Brain microvascular endothelial cell (primary cell): ENCODE results near the gene RIPOR3.

Experiments used
- DNase-seq: peaks from one replicate; pipeline ENCODE4 v3.0.0-alpha.2; 2020
- H3K27ac ChIP-seq: fragments of 250-450 bp; sonication (Bioruptor Pico); 2 replicates; pipeline ENCODE4 v1.5.1; 2020; ENCODE audit warnings: mild to moderate bottlenecking, moderate library complexity
- H3K27me3 ChIP-seq: fragments of 250-450 bp; sonication (Bioruptor Pico); replicated peaks from 2 replicates; pipeline ENCODE4 v1.5.1; 2020; ENCODE audit warnings: mild to moderate bottlenecking
- H3K36me3 ChIP-seq: fragments of 250-450 bp; sonication (Bioruptor Pico); replicated peaks from 2 replicates; pipeline ENCODE4 v1.5.1; 2020; ENCODE audit warnings: mild to moderate bottlenecking
- H3K4me3 ChIP-seq: 2 replicates; pipeline ENCODE4 v1.5.1; 2011; ENCODE audit warnings: low read depth, mild to moderate bottlenecking, control low read depth, low read length, moderate library complexity
- in situ Hi-C: cut with HindIII; loops from 2 replicates; pipeline ENCODE4 v1.10.0; 2017; ENCODE audit warnings: low sequenced_read_pairs, low pct_ligation_motif_present
- TF ChIP-seq, protein P1 (sequence below): IDR thresholded peaks from 2 replicates; pipeline ENCODE4 v1.5.1; 2011; ENCODE audit warnings: low read depth, mild to moderate bottlenecking, moderate library complexity, low read length, control low read depth, inconsistent platforms; ENCODE audit errors: missing control alignments

The RIPOR3 gene

DNA sequence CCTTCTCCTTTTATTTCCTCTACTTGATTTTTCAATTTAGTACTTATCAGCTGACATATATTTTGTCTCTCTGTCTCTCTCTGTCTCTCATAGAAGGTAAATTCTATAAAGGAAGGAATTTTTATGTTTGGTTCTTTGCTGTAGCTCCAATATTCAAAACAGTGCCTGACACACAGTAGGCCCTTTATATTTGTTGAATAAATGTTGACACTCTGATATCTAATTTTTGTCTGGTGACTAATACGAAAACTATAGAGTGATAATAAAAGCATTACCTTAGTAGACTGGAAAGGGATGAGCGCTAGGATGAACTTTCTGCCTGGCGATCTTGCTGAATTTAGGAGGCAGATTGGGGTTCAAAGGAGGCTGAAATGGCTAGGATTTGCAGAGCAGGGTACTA, 138.4 kb downstream of the RIPOR3 start:
- H3K4me3 ChIP-seq: no peak overlapping the region
- H3K27ac ChIP-seq: no peak overlapping the region
- H3K27me3 ChIP-seq: no peaks in the 10 kb centered on the region
- TF ChIP-seq, protein P1, sequence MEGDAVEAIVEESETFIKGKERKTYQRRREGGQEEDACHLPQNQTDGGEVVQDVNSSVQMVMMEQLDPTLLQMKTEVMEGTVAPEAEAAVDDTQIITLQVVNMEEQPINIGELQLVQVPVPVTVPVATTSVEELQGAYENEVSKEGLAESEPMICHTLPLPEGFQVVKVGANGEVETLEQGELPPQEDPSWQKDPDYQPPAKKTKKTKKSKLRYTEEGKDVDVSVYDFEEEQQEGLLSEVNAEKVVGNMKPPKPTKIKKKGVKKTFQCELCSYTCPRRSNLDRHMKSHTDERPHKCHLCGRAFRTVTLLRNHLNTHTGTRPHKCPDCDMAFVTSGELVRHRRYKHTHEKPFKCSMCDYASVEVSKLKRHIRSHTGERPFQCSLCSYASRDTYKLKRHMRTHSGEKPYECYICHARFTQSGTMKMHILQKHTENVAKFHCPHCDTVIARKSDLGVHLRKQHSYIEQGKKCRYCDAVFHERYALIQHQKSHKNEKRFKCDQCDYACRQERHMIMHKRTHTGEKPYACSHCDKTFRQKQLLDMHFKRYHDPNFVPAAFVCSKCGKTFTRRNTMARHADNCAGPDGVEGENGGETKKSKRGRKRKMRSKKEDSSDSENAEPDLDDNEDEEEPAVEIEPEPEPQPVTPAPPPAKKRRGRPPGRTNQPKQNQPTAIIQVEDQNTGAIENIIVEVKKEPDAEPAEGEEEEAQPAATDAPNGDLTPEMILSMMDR: no peak
- peaks cover 5% of the 10 kb centered on the region for H3K36me3 ChIP-seq
- DNase-seq: no peak
- in situ Hi-C loops: no loop called here

DNA sequence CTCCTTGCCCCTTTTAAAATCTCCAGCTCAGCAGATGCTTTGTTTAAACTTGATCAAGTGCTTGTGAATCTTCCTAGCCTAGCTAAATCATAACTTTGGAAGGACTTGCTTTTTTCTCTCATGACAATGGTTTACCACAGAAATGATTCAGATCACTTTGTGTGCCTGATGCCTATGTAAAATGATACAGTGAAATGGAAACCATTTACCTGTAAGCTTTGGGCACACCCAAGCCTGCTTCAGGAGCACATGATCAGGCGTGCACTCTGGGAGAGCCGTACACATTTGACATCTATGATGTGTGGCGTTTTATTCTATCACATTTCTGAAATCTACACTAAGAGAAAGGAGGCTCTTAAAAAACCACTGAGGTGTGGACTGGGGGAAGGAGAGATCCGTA, 140.1 kb downstream of the RIPOR3 start:
- in situ Hi-C loops: no loop called here
- TF ChIP-seq, protein P1: no peak
- no peak for DNase-seq

DNA sequence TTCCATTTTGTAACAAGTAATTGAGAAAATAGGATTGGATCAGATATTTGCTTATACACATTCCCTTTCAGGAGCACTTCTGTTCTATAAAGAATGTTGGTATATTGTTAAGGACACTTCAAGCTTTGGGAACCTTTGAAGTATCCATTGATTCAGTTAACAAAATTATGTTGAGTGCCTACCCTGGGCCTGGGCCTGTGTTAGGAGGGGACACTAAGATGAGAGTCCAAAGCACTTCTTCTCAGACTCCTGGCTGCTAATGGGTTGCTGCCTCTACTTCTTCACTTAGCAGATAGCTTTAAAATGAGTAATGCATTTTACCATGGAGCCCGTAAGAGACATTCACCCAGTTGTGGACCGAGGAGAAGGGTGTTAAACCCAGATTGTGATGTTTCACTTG, 140.8 kb downstream of the RIPOR3 start:
- no peaks in the 10 kb centered on the region for H3K27me3 ChIP-seq
- in situ Hi-C loops: no loop called here
- peaks cover 5% of the 10 kb centered on the region for H3K36me3 ChIP-seq
- no peak overlapping the region for H3K27ac ChIP-seq
- no peak for DNase-seq
- TF ChIP-seq, protein P1: no peak
- H3K4me3 ChIP-seq: no peak overlapping the region

More for the DNA sequence above, 140.1 kb downstream of the RIPOR3 start:
- Histone ChIP-seq H3K27ac (no peak overlapping the region), H3K36me3 (peaks cover 5% of the 10 kb centered on the region), H3K4me3 (no peak overlapping the region), H3K27me3 (no peaks in the 10 kb centered on the region)

DNA sequence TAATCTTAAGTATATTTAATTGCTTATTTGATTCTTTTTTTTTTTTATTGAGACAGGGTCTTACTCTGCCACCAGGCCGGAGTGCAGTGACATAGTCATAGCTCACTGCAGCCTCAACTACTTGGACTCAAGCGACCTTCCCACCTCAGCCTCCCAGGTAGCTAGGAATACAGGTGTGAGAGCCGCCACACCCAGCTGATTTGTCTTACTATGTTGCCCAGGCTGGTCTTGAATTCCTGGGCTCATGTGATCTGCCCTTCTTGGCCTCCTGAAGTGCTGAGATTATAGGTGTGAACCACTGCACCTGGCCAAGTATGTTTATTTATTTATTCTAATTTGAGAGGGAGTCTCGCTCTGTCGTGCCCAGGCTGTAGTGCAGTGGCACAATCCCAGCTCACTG, 142.9 kb downstream of the RIPOR3 start:
- H3K27me3 ChIP-seq: no peaks in the 10 kb centered on the region
- DNase-seq: no peak
- TF ChIP-seq, protein P1: no peak
- in situ Hi-C loops: no loop called here
- H3K36me3 ChIP-seq: peaks cover 5% of the 10 kb centered on the region
- no peak overlapping the region for H3K27ac ChIP-seq
- no peak overlapping the region for H3K4me3 ChIP-seq

DNA sequence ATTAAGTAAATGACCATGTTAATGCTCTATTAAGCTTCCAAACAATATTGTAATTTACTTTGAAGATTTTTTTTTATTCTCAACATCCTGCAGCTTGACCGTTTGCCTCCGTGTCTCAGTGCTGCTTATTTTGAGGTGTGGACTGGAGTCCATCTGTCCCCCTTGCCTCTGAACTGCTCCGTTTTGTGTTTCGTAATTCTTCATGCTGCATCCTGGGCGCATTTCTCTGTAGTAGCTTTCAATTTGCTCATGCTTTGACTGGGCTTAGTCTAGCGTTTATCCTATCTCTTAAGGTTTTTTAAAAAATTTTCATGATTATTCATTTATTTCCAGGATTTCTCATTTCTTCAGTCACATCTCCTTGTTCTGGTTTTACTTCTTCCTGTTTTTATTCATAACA, 143.4 kb downstream of the RIPOR3 start:
- Histone ChIP-seq H3K27ac (no peak overlapping the region), H3K36me3 (peaks cover 5% of the 10 kb centered on the region), H3K4me3 (no peak overlapping the region), H3K27me3 (no peaks in the 10 kb centered on the region)
- in situ Hi-C loops: no loop called here
- TF ChIP-seq, protein P1: no peak
- no peak for DNase-seq

DNA sequence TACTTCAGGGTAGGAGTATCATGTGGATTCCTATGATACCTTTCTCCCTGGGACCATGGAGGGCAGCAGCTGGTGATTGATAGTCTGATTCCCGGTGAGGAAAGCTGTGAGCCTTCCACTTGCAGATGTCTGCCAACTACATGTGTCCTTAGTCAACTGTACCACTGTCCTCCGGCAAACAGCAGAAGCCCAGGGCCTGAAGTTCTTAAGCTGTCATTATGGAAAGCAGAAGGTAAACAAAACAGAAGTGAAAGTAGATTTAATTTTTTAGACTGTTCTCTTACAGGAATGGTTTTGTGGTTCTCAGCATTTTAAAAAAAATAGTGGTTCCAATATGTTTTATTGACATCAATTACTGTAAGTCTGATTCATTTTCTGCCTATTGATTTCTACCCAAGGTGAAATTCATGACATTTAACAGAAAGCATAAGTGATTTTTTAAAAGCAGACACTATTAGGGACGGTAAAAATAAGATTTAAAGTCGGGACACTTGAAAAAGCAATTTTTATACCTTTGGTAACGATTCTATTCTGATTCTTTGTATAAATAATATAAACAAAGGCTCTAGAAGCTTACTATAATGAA, 144.5 kb downstream of the RIPOR3 start:
- no peaks in the 10 kb centered on the region for H3K27me3 ChIP-seq
- TF ChIP-seq, protein P1: no peak
- H3K36me3 ChIP-seq: peaks cover 5% of the 10 kb centered on the region
- DNase-seq: no peak
- no peak overlapping the region for H3K4me3 ChIP-seq
- no peak overlapping the region for H3K27ac ChIP-seq
- in situ Hi-C loops: no loop called here
